ENCODE data around the gene PROX2.

Gene PROX2

GRCh38 chr14:74882103-74882920, 6.4 kb upstream of the PROX2 start:
- peak in 1 of 2 donors; percentile 8 for DNase-seq (ENCODE audit: extremely low read depth in 1 of 2, low read depth in 1 of 2)

GRCh38 chr14:74881431-74882102, 5.6 kb upstream of the PROX2 start, which contains the start of gene DLST:
Gene DLST (plus strand): TSS chr14:74881916. CDS start chr14:74881954, 38 bp downstream.
- peak; percentile 67 to 74 for DNase-seq (ENCODE audit: extremely low read depth in 1 of 2, low read depth in 1 of 2)

- no peak for DNase-seq (ENCODE audit: extremely low read depth in 1 of 2, low read depth in 1 of 2)
Observed at GRCh38 chr14:74879427-74880182, 3.7 kb upstream of the PROX2 start.

GRCh38 chr14:74875204-74875603, 741 bp downstream of the PROX2 start:
- DNase-seq (ENCODE audit: extremely low read depth in 1 of 2, low read depth in 1 of 2) = no peak

GRCh38 chr14:74871819-74872218, 4.1 kb downstream of the PROX2 start:
- DNase-seq (ENCODE audit: extremely low read depth in 1 of 2, low read depth in 1 of 2) = no peak

- no peak for DNase-seq (ENCODE audit: extremely low read depth in 1 of 2, low read depth in 1 of 2)
Observed at GRCh38 chr14:74868739-74869138, 7.2 kb downstream of the PROX2 start.

GRCh38 chr14:74867673-74868072, 8.3 kb downstream of the PROX2 start:
- DNase-seq (ENCODE audit: extremely low read depth in 1 of 2, low read depth in 1 of 2) = peak; percentile 22 to 63

- no peak for DNase-seq (ENCODE audit: extremely low read depth in 1 of 2, low read depth in 1 of 2)
Observed at GRCh38 chr14:74866708-74867389, 9.1 kb downstream of the PROX2 start.

- no peak for DNase-seq (ENCODE audit: extremely low read depth in 1 of 2, low read depth in 1 of 2)
Observed at GRCh38 chr14:74865156-74865555, 10.8 kb downstream of the PROX2 start.

GRCh38 chr14:74864198-74864597, 11.7 kb downstream of the PROX2 start:
- no peak for DNase-seq (ENCODE audit: extremely low read depth in 1 of 2, low read depth in 1 of 2)

- DNase-seq (ENCODE audit: extremely low read depth in 1 of 2, low read depth in 1 of 2) = no peak
Observed at GRCh38 chr14:74863274-74863673, 12.7 kb downstream of the PROX2 start.

GRCh38 chr14:74861734-74862090, 14.2 kb downstream of the PROX2 start:
- DNase-seq (ENCODE audit: extremely low read depth in 1 of 2, low read depth in 1 of 2) = no peak

- peak; percentile 67 to 83 for DNase-seq (ENCODE audit: extremely low read depth in 1 of 2, low read depth in 1 of 2)
Observed at GRCh38 chr14:74860899-74861733, 14.8 kb downstream of the PROX2 start.

GRCh38 chr14:74859757-74860552, 16.0 kb downstream of the PROX2 start:
- no peak for DNase-seq (ENCODE audit: extremely low read depth in 1 of 2, low read depth in 1 of 2)

GRCh38 chr14:74858022-74858421, 17.9 kb downstream of the PROX2 start:
- no peak for DNase-seq (ENCODE audit: extremely low read depth in 1 of 2, low read depth in 1 of 2)

GRCh38 chr14:74856366-74856765, 19.6 kb downstream of the PROX2 start:
- no peak for DNase-seq (ENCODE audit: extremely low read depth in 1 of 2, low read depth in 1 of 2)

- DNase-seq (ENCODE audit: extremely low read depth in 1 of 2, low read depth in 1 of 2) = no peak
Observed at GRCh38 chr14:74855945-74856344, 20.0 kb downstream of the PROX2 start.

GRCh38 chr14:74855021-74855420, 20.9 kb downstream of the PROX2 start:
- no peak for DNase-seq (ENCODE audit: extremely low read depth in 1 of 2, low read depth in 1 of 2)

GRCh38 chr14:74853581-74853980, 22.4 kb downstream of the PROX2 start:
- no peak for DNase-seq (ENCODE audit: extremely low read depth in 1 of 2, low read depth in 1 of 2)
